Ovary (tissue), 9 donors: ENCODE data around the gene ARHGAP12. TPM values are rescaled to one million over a fixed set of nuclear protein-coding genes. Genes with fewer than 3 reads are reported as not detected.

ENCODE experiments used
- DNase-seq, 5 donors: peaks; one replicate each; pipeline ENCODE4 v3.0.0-alpha.2; 2019 to 2020
- H3K27ac ChIP-seq, 2 donors: fragments of 200-600 bp; one replicate each; pipeline versions ENCODE4 v1.5.1 to v1.8.0; 2019 to 2022
- H3K27me3 ChIP-seq: fragments of 200-600 bp; one replicate; pipeline ENCODE4 v1.8.0; 2022
- H3K36me3 ChIP-seq: fragments of 200-600 bp; sonication (generic); one replicate; pipeline ENCODE4 v1.5.1; 2019
- H3K4me1 ChIP-seq: one replicate; pipeline ENCODE4 v1.8.1; 2013; ENCODE audit warnings: mild to moderate bottlenecking, moderate library complexity; ENCODE audit not compliant: insufficient read depth
- H3K4me3 ChIP-seq: fragments of 200-600 bp; sonication (generic); one replicate; pipeline ENCODE4 v1.5.1; 2017
- H3K9me3 ChIP-seq, 2 donors: fragments of 200-600 bp in 1 of 2; sonication (generic) in 1 of 2; one replicate each; pipeline versions ENCODE4 v1.5.1 to v1.8.1; 2013 to 2019; ENCODE audit warnings: mild to moderate bottlenecking in 1 of 2, moderate library complexity in 1 of 2
- EP300 ChIP-seq: sonication (generic); formaldehyde crosslinking; IDR thresholded peaks from one replicate; pipeline ENCODE4 v1.6.1; 2017; ENCODE audit warnings: antibody characterized with exemption
- POLR2A ChIP-seq: fragments of 450-650 bp; IDR thresholded peaks from one replicate; pipeline ENCODE4 v1.6.1; 2017; ENCODE audit warnings: antibody characterized with exemption, mild to moderate bottlenecking, moderate library complexity
- WGBS, 3 donors: extraction: QIAGEN DNeasy Blood & Tissue Kit in 1 of 3; methylation state at CpG; one replicate each; pipeline versions ENCODE4 v1.1.5 to v1.1.7; 2013 to 2017; 5-methylcytosine and 5-hydroxymethylcytosine counted together
- intact Hi-C, 4 donors: fragments of 100-400 bp; cut with DNase I; formaldehyde crosslinking; loops; one replicate each; pipeline versions ENCODE4 v1.11.0 to v1.15.1; 2022 to 2023
- polyA plus RNA-seq, 2 donors: library from polyadenylated mRNA; stranded (reverse); fragments of 200-250 nt in 1 of 2; fragments of 350-450 nt in 1 of 2; fragmentation: Illumina TruSeq in 1 of 2; extraction: RNeasy Lipid Tissue Mini Kit (QIAGEN cat#74804) in 1 of 2; gene quantifications; one replicate each; pipeline ENCODE4 v1.2.3, GENCODE V29; 2013 to 2014
- total RNA-seq, 7 donors: library from RNA; depleted of rRNA in 2 of 7; stranded (reverse); fragments of >200 nt in 2 of 7; fragmentation: NEBNext Ultra II Directional in 3 of 7; extraction: Animal tissue kit (Norgen Biotek cat#: 25700) in 3 of 7; gene quantifications; one replicate each; pipeline versions ENCODE4 v1.1.0 to v1.2.4, GENCODE V29; 2016 to 2023
- TF ChIP-seq, protein P1 (sequence below), 3 donors: fragments of 450-650 bp in 2 of 3; fragments of 200-600 bp in 1 of 3; IDR thresholded peaks; one replicate each; pipeline versions ENCODE4 v1.5.1 to v1.8.0; 2016 to 2022; ENCODE audit warnings: antibody characterized with exemption in 3 of 3, mild to moderate bottlenecking in 1 of 3
- donor health status: DM: no; HTN: no; CAD: no; lungs with moderate emphysema.
- donor health status: DM: no; HTN: no; CAD: no.
- donor health status: Bipolar disorder and iron deficiency.
- donor health status: DM: yes; HTN: yes; CAD: no.
- donor health status: DM: no; HTN: no; CAD: no.
- donor health status: DM: yes; HTN: yes; CAD: no.

The ARHGAP12 gene
- total and polyA plus RNA-seq, 9 donors, result 13.9 to 60.6 (median 32.0) TPM

DNA sequence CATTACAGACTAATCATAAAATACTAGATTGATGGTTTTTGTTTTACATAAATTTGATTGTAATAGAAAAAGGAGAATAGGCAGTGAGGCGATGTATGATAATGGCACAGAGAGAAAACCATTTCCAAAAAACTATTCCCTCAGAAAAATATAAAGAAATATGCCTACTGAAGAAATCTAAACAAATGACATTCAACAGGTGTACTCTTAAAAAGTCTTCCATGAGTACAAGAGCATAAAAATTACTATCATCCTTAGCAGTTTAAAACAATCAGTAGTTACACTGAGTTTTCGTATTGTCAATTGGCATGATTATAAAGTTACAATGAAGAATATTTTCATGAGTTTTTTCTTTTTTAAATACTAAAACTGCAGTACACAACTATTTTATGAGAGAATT is 75.0 kb downstream of the ARHGAP12 start:
- Histone ChIP-seq H3K36me3 (no peaks in the 10 kb centered on the region), H3K4me3 (no peak overlapping the region), H3K9me3 (peaks cover 0 to 2% of the 10 kb centered on the region in 2 donors), H3K4me1 (no peaks in the 10 kb centered on the region), H3K27me3 (no peaks in the 10 kb centered on the region), H3K27ac (no peak overlapping the region)
- TF ChIP-seq EP300 (no peak), POLR2A (no peak)
- TF ChIP-seq, protein P1, sequence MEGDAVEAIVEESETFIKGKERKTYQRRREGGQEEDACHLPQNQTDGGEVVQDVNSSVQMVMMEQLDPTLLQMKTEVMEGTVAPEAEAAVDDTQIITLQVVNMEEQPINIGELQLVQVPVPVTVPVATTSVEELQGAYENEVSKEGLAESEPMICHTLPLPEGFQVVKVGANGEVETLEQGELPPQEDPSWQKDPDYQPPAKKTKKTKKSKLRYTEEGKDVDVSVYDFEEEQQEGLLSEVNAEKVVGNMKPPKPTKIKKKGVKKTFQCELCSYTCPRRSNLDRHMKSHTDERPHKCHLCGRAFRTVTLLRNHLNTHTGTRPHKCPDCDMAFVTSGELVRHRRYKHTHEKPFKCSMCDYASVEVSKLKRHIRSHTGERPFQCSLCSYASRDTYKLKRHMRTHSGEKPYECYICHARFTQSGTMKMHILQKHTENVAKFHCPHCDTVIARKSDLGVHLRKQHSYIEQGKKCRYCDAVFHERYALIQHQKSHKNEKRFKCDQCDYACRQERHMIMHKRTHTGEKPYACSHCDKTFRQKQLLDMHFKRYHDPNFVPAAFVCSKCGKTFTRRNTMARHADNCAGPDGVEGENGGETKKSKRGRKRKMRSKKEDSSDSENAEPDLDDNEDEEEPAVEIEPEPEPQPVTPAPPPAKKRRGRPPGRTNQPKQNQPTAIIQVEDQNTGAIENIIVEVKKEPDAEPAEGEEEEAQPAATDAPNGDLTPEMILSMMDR (IDR thresholded peaks at IDR 0.05), result no peak
- intact Hi-C loops, result no loop called here
- DNase-seq, result no peak
- WGBS, 3 donors, result 72 to 76% (median 73%) methylated on average over 2 of the region's 2 CpGs

GRCh38 chr10:31851216-31851615 is 77.4 kb downstream of the ARHGAP12 start:
- intact Hi-C loops, result no loop called here
- Histone ChIP-seq H3K4me1 (no peaks in the 10 kb centered on the region), H3K27ac (no peak overlapping the region), H3K27me3 (no peaks in the 10 kb centered on the region), H3K9me3 (no peaks in the 10 kb centered on the region), H3K4me3 (no peak overlapping the region), H3K36me3 (no peaks in the 10 kb centered on the region)
- DNase-seq, result no peak
- TF ChIP-seq EP300 (no peak), POLR2A (no peak)
- TF ChIP-seq, protein P1 (IDR thresholded peaks at IDR 0.05), result no peak
- 86 to 95% (median 89%) methylated on average over 1 of the region's 1 CpG for WGBS, 3 donors

DNA sequence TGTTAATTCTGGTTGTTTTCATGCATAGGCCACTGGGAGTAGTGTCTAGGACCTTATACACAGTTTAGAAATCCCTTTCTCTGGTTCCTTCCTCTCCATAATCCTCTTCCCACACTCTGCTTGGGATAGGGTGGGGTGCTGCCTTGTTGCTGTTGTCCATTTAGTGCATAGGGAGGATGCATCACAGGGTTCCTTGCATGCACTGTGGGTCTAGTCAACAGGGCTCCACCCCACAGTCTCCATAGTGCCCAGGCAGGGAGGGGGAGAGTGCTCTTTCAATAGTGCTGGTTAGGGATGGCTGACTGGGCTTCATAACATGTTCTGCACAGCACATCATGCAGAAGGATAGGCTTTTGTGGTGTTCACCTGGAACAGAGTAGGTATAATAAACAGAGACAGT is 81.1 kb downstream of the ARHGAP12 start:
- Histone ChIP-seq H3K27ac (no peak overlapping the region), H3K27me3 (no peaks in the 10 kb centered on the region), H3K4me3 (no peak overlapping the region), H3K4me1 (no peaks in the 10 kb centered on the region), H3K9me3 (no peaks in the 10 kb centered on the region), H3K36me3 (no peaks in the 10 kb centered on the region)
- no peak for DNase-seq
- intact Hi-C loops, result no loop called here
- TF ChIP-seq POLR2A, result no peak
- TF ChIP-seq, protein P1 (IDR thresholded peaks at IDR 0.05), result no peak
- no peak for TF ChIP-seq EP300

DNA sequence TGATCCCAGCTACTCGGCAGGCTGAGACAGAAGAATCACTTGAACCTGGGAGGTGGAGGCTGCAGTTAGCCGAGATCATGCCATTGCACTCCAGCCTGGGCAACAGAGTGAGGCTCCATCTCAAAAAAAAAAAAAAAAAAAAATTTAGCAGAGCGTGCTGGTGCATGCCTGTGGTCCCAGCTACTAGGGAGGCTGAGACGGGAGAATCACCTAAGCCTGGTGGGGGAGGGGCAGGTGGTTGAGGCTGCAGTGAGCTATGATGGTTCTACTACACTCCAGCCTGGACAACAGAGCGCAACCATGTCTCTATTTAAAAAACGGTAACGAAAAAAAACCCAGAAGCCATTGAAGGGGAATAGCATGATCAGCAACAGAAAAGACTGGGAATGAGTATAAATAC is 89.9 kb downstream of the ARHGAP12 start:
- 96 to 100% (median 98%) methylated on average over 7 of the region's 7 CpGs for WGBS, 3 donors
- Histone ChIP-seq H3K27ac (no peak overlapping the region), H3K9me3 (no peaks in the 10 kb centered on the region), H3K27me3 (no peaks in the 10 kb centered on the region), H3K36me3 (no peaks in the 10 kb centered on the region), H3K4me1 (no peaks in the 10 kb centered on the region), H3K4me3 (no peak overlapping the region)
- DNase-seq, result no peak
- TF ChIP-seq, protein P1 (IDR thresholded peaks at IDR 0.05), result no peak
- TF ChIP-seq POLR2A (no peak), EP300 (no peak)
- intact Hi-C loops, result no loop called here

DNA sequence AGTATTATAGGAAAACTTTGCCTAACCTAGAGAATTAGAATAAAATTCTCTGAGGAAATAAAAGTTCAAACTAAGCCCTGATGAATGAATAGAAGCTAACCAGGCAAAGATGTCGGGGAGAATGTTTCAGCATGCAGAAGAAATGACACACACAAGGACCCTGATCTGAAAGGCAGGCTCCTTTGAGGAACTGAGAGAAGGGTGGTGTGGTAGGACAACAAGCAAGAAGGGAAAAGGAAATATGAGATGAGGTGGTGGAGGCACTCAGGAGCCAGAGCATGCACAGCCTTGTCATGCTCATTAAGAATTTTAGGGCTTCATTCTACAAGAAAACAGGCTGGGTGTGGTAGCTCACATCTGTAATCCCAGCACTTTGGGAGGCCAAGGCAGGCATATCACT is 90.6 kb downstream of the ARHGAP12 start:
- H3K4me3 ChIP-seq, result no peak overlapping the region
- intact Hi-C loops, result no loop called here
- TF ChIP-seq POLR2A, result no peak
- TF ChIP-seq, protein P1 (IDR thresholded peaks at IDR 0.05), result no peak
- no peak for TF ChIP-seq EP300
- no peak for DNase-seq
- H3K4me1 ChIP-seq, result no peaks in the 10 kb centered on the region
- H3K27me3 ChIP-seq, result no peaks in the 10 kb centered on the region
- no peaks in the 10 kb centered on the region for H3K36me3 ChIP-seq
- 86 to 99% (median 89%) methylated on average over 1 of the region's 1 CpG for WGBS, 3 donors
- no peak overlapping the region for H3K27ac ChIP-seq
- H3K9me3 ChIP-seq, result no peaks in the 10 kb centered on the region
